ENCODE results near the gene SPEN.

DNA sequence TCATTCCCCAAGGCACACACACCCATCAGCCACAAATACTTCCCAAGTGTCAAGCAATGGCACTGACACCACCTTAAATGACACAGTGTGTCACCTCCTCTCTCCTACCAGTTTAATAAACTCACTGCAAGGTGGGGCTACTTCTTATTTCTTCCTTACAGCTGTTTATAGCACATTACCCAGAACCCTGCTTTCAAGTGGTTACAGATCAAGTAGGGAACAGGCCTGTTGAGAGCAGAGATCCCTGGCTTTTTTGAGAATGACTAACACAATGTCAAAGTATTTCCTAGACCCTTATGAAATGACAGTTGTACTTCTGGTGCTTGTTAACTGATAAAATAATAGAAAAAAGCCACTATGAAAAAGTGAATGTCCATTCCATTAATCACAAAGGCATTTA lies 108.6 kb downstream of the SPEN start:
- TF ChIP-seq POLR2AphosphoS5 (IDR thresholded peaks at IDR 0.05; ENCODE audit: insufficient read depth in 1 of 2, low read depth in 1 of 2) (no peak), POLR2A (IDR thresholded peaks at IDR 0.05) (no peak), CTCF (IDR thresholded peaks at IDR 0.05) (no peak)

All from vagina (tissue), 2 donors.